Caki2 (cell line): ENCODE data around the gene TTC28. TPM values are rescaled to one million over a fixed set of nuclear protein-coding genes. Genes with fewer than 3 reads are reported as not detected.

Experiments
- DNase-seq: peaks from one replicate; pipeline ENCODE4 v3.0.0-alpha.2; 2015; ENCODE audit warnings: low read depth
- in situ Hi-C: cut with HindIII; loops from 2 replicates; pipeline ENCODE4 v1.10.0; 2016; ENCODE audit warnings: low sequenced_read_pairs, low pct_unique_long_range_greater_than_20kb, mixed read lengths
- total RNA-seq: library from RNA; depleted of rRNA; stranded (reverse); fragments of >200 nt; shearing (Covaris generic); gene quantifications from 2 replicates; pipeline ENCODE4 v1.2.3, GENCODE V29; 2014; ENCODE audit warnings: low replicate concordance

The TTC28 gene
- total RNA-seq, 1 experiment from 2014 or later: 9.8 TPM

DNA sequence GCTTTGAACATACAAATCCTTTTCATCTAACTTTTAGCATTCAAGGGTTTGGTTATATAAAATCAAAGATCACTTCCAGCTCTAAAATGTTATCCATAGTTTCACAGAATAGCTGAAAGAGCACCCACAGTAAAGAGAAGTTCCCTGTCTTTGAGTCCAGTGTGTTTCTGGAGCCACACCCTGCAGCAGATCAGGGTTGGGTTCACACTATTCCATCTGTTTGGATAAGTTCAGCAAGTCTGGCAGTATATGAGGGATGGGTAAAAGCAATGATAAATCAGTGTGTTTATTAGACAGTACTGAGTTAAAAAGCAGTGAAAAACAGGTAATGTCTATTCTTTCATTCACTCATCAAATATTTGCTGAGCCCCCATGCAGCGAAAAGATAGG is 624.8 kb downstream of the TTC28 start:
- no peak for DNase-seq
- in situ Hi-C loops: no loop called here

DNA sequence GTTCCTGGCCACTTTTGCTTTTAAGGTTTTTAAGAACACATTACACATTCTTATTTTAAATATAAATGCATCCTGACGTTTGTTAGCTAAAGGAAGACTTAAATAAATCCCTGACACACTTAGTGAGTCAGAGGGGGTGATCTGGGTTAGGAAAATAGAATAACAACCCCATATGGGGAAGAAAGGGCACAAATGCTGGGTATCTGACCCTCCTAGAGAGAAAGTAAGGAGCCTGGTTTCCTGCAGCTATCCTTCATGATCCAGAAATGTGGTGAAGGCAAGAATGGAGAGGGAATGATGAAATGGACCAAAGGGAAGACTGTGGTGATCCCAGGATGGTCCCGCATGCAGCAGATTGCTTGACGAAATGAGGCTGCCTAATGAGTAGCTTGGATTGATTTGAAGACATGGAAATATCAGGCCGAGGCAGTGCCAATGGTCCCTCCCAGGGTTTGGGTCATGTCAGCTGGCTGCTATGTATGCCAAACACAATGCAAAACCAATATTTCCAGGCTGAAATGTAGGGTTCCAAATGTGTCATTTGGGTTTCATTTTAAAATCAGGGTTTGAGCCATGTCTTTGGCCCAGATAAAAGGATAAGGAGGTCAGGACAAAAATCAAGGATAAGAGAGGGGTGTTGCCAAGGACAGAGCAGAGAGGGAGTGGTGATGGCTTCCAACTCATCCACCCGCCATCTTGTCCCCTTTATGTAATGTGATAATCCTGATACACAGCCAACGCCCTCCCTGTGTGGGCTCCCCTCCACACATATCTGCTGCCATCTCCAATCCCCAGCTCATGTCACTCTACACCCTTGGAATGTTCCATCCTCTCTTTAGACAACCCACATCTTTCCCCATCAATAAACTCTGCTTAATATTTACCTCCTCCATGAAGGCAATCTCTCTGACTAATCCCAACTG is 625.5 kb downstream of the TTC28 start:
- no peak for DNase-seq
- in situ Hi-C loops: no loop called here

GRCh38 chr22:28052825-28053269 is 626.8 kb downstream of the TTC28 start:
- no peak for DNase-seq
- in situ Hi-C loops: no loop called here

- peak; percentile 29 for DNase-seq
- in situ Hi-C loops: no loop called here
Measured at GRCh38 chr22:28051787-28052356, 627.8 kb downstream of the TTC28 start.

- in situ Hi-C loops: no loop called here
- no peak for DNase-seq
Measured at GRCh38 chr22:28051091-28051786, 628.4 kb downstream of the TTC28 start.

DNA sequence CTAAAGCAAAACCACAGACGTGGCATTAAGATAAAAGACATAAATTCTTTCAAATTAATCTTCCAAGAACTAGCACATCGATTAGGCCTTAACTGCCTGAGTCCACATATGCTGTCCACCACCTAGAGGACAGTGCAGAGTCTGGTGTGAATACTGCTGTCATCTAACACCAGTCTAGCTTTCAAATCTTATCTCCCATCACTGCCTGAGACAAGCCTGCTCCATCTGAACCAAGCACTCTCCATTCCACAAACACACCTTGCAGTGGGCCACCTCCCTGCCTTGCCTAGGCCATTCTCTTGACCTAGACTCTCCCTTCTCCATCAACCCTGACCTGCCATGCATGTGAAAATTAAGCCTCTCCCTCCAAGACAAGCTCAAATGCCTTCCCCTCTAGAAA is 631.1 kb downstream of the TTC28 start:
- in situ Hi-C loops: no loop called here

DNA sequence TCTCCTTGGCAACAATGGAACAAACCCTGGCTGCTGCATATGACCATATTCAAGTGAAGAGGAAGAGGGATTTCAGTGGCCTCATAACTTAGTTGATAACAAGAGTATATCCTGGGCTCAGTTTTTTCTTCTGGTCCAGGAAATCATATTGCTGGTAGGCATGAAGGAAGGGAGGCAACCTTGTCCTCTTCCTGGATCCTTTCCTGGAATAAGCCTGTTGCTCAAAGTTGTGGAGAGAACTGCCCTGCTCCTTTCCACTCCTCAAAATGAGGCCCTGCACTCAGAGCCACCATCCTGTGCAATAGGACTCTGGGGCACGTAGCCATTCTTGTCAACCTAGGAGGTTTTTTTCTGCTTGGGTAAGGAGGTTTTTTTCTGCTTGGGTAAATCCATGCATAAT is 631.9 kb downstream of the TTC28 start:
- no peak for DNase-seq
- in situ Hi-C loops: no loop called here

More for the DNA sequence above, 631.1 kb downstream of the TTC28 start:
- DNase-seq: no peak

- in situ Hi-C loops: no loop called here
- no peak for DNase-seq
Measured at GRCh38 chr22:28046100-28046499, 633.5 kb downstream of the TTC28 start.

DNA sequence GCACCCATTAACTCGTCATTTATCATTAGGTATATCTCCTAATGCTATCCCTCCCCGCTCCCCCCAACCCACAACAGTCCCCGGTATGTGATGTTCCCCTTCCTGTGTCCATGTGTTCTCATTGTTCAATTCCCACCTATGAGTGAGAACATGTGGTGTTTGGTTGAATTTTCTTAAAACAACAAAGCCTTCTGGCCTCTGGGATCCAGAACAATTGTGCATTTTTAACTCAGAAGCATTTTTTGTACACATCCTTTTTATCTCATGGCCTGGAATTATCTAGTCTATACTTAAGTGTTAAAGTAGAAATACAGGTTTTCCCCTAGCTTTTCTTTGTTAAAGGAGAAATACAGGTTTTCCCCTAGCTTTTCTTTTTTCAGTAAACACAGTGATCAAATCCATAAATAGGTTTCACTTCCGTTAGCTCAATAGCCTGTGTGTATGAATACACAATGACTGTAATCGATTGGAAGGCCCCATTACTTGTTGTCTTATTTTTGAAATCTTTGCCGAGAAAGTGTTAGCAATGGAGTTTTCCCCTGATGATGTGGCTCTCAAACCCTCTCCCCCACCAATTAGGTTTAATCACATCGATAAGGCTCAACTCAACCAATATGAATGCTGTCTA is 635.0 kb downstream of the TTC28 start:
- in situ Hi-C loops: no loop called here
- no peak for DNase-seq

DNA sequence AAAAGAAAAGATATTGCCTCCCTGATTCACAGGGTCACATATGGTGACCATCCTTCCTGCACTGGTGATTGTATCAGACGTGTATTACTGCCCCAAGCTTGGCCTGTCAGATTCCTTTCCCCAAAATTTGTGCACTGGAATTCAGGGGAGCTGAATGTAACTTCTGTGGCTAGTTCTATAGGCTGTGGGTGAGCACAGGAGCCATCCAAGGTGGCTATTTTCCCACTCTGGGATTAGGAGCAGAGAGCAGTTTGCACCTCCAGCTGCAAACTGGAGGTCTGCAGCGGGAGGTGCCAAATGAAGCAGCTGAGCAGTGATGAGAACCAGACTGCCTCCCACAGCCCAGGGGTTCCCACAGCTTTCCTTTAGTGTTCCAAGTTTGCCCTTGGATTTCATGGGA is 636.4 kb downstream of the TTC28 start:
- DNase-seq: no peak
- in situ Hi-C loops: no loop called here

GRCh38 chr22:28034760-28035401 is 644.8 kb downstream of the TTC28 start:
- in situ Hi-C loops: no loop called here

GRCh38 chr22:28034145-28034759 is 645.4 kb downstream of the TTC28 start:
- in situ Hi-C loops: no loop called here
- no peak for DNase-seq

More at GRCh38 chr22:28034760-28035401, 644.8 kb downstream of the TTC28 start:
- no peak for DNase-seq

- in situ Hi-C loops: no loop called here
- no peak for DNase-seq
Measured at GRCh38 chr22:28032861-28033260, 646.8 kb downstream of the TTC28 start.

DNA sequence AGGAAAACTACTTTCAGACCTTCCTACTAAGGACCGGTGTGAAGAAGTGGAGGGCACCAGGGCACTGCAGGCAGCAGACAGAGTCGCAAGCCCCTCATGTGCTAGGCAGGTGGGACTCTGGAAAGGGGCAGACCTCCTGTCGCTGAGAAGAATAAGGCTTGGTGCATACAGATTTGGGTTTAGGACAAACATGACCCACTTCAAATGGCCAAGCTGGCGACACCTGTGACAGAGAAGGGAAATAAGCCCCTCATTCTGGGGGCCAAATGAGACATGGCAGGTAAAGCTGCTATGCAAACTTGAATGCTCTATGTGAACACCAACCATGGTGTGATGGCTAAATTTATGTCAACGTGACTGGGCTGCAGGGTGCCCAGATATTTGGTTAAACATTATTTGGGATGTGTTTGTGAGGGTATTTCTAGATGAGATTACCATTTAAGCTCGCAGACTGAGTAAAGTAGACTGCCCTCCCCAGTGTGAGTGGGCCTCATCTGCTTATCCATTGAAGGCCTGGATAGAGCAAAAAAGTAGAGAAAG is 648.2 kb downstream of the TTC28 start:
- DNase-seq: no peak
- in situ Hi-C loops: no loop called here

GRCh38 chr22:28030473-28030872 is 649.2 kb downstream of the TTC28 start:
- in situ Hi-C loops: no loop called here
- DNase-seq: no peak

DNA sequence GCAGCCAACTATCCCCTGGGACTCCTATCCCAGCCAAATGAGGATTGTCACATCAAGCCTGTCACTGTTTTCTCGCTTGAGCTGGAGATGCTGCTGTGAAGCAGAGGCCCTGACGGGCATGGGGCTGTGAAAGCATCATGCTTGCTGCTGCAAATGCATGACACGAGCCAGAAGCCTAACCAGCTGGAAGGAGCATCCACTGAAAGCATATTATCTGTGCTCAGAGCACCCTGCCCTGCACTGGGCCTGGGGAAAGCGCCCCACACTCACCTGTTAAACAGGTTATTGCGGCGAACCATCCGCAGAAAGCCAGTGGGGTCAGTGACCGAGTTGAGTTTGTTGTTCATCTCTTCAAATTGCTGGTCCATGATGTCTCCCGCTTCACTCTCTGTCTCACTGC is 649.7 kb downstream of the TTC28 start:
- in situ Hi-C loops: no loop called here
- no peak for DNase-seq

DNA sequence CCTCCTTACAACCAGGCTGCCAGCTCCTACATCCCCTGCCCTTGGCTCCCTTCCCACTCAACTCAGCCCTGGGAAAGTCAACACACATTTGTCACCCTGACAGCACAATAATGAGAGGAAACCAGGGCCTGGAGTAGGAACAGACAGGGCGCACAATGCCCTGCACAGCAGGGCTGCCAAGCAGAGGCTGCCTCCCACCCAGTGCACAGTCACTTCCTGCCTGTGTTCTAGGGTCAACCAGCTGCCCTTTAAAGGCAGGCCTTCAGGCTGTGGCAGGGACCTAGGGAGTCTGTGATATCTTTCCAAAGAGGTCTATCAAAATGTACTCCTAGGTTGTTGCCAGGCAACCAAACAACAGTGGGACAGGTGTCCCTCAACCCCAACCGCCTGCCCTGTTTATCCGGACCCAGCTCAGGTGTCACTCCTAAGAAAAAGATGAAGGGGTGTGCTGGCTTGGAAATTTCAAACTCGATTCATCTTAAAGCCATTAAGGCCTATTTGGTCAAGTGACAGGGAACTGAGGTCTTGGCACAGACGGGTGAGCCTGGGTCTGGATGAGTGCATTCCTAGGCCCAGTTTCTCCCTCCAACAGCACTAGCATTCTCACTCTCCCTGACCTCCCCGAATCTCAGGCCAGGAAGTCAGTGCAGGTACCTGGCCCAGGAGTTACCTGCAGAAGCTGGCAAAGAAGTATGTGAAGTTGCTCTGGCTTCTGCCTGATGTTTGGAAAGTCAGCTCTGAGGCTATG is 650.3 kb downstream of the TTC28 start:
- peak; percentile 65 for DNase-seq
- in situ Hi-C loops: no loop called here
